Measurements from ENCODE around the gene VPS54.

The VPS54 gene

DNA sequence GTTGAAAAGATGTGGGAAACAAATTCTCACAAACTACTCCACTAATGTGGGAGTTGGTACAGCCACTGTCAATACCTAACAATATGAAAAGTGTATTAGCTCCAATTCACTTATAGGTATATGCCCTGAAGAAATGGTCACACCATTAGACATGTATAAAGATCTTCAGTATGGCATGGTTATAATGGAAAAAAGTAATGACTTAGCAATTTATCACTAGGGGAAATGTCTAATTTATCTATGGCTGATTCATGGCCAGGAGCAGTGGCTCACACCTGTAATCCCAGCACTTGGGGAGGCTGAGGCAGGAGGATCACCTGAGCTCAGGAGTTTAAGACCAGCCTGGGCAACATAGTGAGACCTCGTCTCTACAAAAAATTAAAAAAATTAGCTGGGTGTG, 125.1 kb downstream of the VPS54 start:
- TF ChIP-seq, protein P1, sequence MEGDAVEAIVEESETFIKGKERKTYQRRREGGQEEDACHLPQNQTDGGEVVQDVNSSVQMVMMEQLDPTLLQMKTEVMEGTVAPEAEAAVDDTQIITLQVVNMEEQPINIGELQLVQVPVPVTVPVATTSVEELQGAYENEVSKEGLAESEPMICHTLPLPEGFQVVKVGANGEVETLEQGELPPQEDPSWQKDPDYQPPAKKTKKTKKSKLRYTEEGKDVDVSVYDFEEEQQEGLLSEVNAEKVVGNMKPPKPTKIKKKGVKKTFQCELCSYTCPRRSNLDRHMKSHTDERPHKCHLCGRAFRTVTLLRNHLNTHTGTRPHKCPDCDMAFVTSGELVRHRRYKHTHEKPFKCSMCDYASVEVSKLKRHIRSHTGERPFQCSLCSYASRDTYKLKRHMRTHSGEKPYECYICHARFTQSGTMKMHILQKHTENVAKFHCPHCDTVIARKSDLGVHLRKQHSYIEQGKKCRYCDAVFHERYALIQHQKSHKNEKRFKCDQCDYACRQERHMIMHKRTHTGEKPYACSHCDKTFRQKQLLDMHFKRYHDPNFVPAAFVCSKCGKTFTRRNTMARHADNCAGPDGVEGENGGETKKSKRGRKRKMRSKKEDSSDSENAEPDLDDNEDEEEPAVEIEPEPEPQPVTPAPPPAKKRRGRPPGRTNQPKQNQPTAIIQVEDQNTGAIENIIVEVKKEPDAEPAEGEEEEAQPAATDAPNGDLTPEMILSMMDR (IDR thresholded peaks at IDR 0.05; ENCODE audit: control extremely low read depth, extremely low read depth, low read depth, missing control alignments) = no peak
- POLR2A ChIA-PET = no interaction called here
- no peak for DNase-seq (ENCODE audit: extremely low spot score)
- CTCF ChIA-PET = interaction anchor here (2.1 kb wide), 1 partner anchor 11 kb away, joined by 10 read pairs; no protein-coding TSS in a partner anchor

DNA sequence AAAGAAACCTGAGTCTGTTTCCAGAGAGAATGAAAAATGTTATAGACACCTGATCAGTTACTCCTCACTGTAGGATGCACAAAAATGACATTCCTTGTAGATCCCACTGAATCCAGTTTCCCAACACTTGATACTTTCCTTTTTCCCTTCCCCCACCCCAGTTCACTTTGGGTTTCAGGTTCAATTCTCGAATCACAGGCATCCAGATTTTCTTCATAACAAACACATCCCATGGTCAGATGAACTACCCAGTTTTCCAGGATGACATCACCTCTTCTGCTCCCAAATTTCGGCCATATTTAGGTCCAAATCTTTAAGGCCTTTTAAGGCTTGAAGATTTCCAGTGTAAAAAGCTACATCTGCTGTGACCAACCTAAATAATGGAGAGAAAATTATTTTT, 126.1 kb downstream of the VPS54 start:
- ChIA-PET CTCF (interaction anchor here (2.1 kb wide), 1 partner anchor 10 kb away, joined by 10 read pairs; no protein-coding TSS in a partner anchor), POLR2A (no interaction called here)
- TF ChIP-seq, protein P1 (IDR thresholded peaks at IDR 0.05; ENCODE audit: control extremely low read depth, extremely low read depth, low read depth, missing control alignments) = no peak
- no peak for DNase-seq (ENCODE audit: extremely low spot score)

DNA sequence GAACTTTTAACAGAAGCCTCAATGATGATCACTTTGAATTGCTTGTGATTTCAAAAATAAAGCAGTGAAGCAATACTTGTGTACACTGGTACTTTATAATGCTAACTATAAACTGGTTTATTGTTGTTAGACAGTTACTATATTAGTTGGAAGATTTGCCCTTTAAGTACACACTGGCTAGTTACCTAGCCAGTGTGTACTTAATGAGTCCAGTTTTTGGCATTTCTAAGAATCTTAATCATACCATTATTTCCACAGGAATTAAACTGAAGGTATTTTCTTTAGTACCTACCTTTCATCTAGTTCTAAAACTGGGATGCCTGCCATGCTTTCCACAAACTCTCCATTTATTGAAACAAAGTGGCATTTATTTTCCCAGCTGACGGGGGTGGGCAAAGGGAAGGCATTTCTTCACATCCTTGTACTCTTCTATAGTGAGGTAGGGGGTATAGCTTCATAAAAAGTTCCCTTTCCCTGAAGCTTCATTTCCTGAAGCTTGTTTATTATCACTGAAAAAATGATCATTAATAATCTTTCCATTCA, 127.7 kb downstream of the VPS54 start:
- POLR2A ChIA-PET = no interaction called here
- no peak for DNase-seq (ENCODE audit: extremely low spot score)
- CTCF ChIA-PET = no interaction called here
- TF ChIP-seq, protein P1 (IDR thresholded peaks at IDR 0.05; ENCODE audit: control extremely low read depth, extremely low read depth, low read depth, missing control alignments) = no peak

DNA sequence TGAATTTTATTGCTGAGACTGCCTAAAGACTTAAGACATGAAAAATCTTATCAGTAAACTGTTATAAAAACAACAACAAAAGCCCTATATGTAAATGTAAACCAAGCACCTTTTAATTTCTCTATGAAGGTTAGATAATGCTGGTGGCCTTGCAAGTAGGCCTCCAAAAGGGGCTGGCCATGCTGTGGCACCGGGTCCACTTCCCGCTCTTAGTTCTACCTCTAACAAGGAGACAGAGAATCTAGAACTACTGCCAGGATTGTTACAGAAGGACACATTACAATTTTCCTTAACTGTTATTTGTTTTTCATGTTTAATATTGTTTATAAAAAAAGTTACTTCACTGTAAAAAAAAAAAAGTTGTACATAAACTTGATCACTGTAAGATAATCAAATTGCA, 128.6 kb downstream of the VPS54 start:
- TF ChIP-seq, protein P1 (IDR thresholded peaks at IDR 0.05; ENCODE audit: control extremely low read depth, extremely low read depth, low read depth, missing control alignments) = no peak
- POLR2A ChIA-PET = no interaction called here
- CTCF ChIA-PET = interaction anchor here (0.9 to 1.3 kb wide), 3 partner anchors 30 to 452 kb away, joined by 3 to 6 read pairs (median 3); no protein-coding TSS in a partner anchor
- DNase-seq (ENCODE audit: extremely low spot score) = no peak

DNA sequence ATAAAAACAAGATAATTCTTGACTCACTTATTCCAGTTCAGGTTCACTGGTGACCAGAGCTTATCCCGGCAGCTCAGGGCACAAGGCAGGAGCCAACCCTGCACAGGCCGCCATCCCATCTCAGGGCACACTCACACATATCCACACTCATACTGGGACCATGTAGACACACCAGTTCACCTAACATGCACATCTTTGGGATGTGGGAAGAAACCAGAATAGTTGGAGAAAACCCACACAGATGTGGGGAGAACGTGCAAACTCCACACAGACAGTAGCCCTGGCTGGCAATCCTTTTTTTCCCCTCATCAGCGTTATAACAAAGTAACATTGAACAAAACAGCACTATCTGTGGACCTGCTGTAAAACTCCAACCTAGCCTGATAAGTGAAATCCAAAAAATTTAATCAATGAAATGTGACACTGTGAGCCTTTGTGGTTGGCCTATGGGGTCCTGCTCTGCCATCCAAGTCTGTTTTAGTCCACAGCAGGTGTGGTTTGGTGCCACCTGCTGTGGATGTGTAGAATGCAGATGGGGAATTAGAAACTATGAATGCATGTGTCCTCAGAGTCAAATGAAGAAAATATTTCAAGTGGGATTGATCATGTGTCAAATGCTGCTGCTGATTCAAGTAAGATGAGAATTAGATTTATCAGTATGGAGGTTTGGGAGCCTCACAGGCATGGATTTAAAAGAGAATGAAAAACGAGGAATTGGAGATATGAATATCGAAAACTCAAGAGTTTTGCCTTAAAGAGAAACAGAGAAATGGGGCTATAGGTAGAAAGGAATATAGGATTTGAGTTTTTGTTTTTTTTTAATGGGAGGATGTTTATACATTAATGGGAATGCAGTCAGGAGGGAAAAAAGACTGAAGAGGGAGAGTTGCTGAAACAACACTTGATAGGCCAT, 130.5 kb downstream of the VPS54 start:
- POLR2A ChIA-PET = no interaction called here
- CTCF ChIA-PET = interaction anchor here (0.7 to 1.0 kb wide), 3 partner anchors 12 to 196 kb away, joined by 3 to 5 read pairs (median 3); no protein-coding TSS in a partner anchor
- DNase-seq (ENCODE audit: extremely low spot score) = peak; percentile 42
- TF ChIP-seq, protein P1 (IDR thresholded peaks at IDR 0.05; ENCODE audit: control extremely low read depth, extremely low read depth, low read depth, missing control alignments) = peak; percentile 74

DNA sequence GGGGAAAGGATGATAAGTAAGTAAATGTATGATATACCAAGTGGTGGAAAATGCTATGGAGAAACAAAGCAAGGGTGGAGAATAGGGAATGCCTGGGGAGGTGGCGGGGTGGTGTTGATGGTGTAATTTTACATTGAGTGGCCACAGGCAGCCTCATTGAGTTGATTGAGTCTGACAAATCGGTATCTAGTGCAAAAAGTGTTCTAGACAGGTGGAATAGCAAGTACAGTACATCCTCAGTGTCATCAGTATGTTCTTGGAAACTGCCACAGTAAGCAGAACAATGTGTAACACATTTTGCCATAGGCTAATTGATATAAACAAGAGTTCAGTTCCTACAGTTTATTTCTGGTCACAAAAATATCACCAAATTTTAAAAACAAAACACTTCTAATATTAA, 131.2 kb downstream of the VPS54 start:
- ChIA-PET CTCF (interaction anchor here (0.7 to 1.0 kb wide), 3 partner anchors 13 to 195 kb away, joined by 3 to 5 read pairs (median 3); no protein-coding TSS in a partner anchor), POLR2A (no interaction called here)
- TF ChIP-seq, protein P1 (IDR thresholded peaks at IDR 0.05; ENCODE audit: control extremely low read depth, extremely low read depth, low read depth, missing control alignments) = no peak
- DNase-seq (ENCODE audit: extremely low spot score) = no peak

All from GM10248 (cell line).